NCI-H82 (cell line): ENCODE measurements around the gene MKRN2OS.
A peak's percentile ranks its signal among the peaks of the same experiment; 100 is the strongest.
"Not testable (repeated sequence)": the region's sequence is repeated elsewhere in the genome, so short reads cannot be mapped to it uniquely, and the experiment has no call there.

ENCODE experiments used
- DNase-seq: peaks from one replicate; lab custom pipeline; 2025; lab: John Stamatoyannopoulos, UW

Gene MKRN2OS

GRCh38 chr3:12561397-12561796 is 16.1 kb upstream of the MKRN2OS start:
- DNase-seq: no peak

- no peak for DNase-seq
These were observed 15.3 kb upstream of the MKRN2OS start for GRCh38 chr3:12560505-12561190.

- DNase-seq: peak; percentile 61
These were observed 14.2 kb upstream of the MKRN2OS start for GRCh38 chr3:12559520-12559919.

DNA sequence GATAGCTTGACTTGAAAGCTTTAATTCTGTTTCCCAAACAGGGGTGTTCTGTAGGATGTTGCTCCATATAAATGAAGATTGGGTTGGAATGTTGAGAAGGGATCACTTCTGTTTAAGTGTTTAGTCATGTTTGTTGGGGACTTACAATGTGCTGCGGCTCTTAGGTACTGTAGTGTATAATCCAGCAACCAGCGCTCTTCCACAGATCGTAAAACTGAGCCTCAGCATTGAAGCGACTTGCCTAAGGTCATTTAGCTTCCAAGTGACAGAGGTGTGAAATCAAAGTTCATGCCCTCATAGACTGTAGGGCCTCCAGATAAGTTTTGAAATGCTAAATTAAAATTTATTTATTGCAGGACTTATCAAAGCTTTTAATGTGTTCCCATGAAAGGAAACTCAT is 13.4 kb upstream of the MKRN2OS start:
- peak; percentile 43 for DNase-seq

GRCh38 chr3:12557473-12558100 is 12.3 kb upstream of the MKRN2OS start:
- DNase-seq: peak; percentile 17

GRCh38 chr3:12556690-12557472 is 11.6 kb upstream of the MKRN2OS start, which contains the start of gene MKRN2:
TSS of gene MKRN2 (plus strand) at chr3:12557087. CDS start at chr3:12557151, 64 bp downstream.
- peak; percentile 84 for DNase-seq

GRCh38 chr3:12556314-12556689 is 11.0 kb upstream of the MKRN2OS start:
- no peak for DNase-seq

GRCh38 chr3:12553921-12554391 is 8.7 kb upstream of the MKRN2OS start:
- DNase-seq: no peak

DNA sequence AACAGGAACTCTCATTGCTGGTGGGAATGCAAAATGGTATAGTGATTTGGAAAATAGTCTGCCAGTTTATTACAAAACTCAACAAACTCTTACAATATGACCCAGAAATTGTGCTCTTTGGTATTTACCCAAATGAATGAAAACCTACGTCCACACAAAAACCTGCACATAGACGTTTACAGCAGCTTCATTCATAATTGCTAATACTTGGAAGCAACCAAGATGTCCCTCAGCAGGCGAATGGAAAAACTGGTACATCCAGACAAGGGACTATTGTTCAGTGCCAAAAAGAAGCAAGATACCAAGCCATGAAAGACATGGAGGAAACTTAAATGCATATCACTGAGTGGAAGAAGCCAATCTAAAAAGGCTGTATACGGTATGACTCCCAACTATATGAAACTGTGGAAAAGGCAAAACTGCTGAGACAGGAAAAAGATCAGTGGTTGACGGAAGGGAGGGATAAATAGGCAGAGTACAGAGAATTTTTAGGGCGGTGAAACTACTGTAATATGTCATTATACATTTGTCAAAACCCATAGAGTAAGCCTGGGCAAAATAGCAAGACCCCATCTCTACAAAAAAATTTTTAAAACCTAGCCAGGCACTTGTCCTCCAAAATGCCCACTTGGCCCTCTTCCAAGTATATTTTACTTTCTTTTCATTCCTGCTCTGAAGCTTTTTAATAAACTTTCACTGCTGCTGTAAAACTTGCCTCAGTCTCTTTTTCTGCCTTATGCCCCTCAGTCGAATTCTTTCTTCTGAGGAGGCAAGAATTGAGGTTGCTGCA is 4.9 kb upstream of the MKRN2OS start:
- no peak for DNase-seq

- DNase-seq: no peak
These were observed 437 bp downstream of the MKRN2OS start for GRCh38 chr3:12544652-12545472.

DNA sequence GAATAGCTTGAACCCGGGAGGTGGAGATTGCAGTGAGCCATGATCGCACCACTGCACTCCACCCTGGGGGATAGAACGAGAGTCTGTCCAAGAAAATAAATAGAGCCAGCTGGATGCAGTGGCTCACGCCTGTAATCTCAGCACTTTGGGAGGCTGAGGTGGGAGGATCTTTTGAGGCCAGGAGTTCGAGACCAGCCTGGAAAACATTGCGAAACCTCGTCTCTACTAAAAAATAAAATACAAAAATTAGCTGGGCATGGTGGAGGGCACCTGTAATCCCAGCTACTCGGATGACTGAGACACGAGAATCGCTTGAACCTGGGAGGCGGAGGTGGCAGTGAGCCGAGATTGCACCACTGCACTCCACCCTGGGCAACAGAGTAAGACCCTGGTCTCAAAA is 1.8 kb downstream of the MKRN2OS start:
- not testable (repeated sequence) for DNase-seq

DNA sequence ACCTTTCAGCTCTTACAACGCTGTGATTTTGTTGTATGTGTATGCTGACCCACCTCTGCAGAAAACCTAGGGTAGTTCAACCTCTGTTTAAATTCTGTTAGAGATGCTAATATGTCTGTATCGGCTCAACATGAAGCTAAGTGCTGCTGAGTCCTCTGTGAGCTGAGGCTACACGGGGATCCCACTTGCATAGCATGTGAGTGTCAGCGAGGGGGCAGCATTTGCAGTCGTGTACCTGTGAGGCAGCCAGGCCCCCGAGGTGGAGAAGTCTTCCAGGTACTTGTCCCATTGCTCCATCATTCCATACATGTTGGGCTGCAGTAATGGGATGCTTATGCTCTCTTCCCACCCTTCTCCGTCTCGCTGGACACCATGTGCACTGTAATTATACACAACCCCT is 3.7 kb downstream of the MKRN2OS start:
- DNase-seq: peak; percentile 39

- DNase-seq: no peak
These were observed 8.9 kb downstream of the MKRN2OS start for GRCh38 chr3:12536423-12536822.

DNA sequence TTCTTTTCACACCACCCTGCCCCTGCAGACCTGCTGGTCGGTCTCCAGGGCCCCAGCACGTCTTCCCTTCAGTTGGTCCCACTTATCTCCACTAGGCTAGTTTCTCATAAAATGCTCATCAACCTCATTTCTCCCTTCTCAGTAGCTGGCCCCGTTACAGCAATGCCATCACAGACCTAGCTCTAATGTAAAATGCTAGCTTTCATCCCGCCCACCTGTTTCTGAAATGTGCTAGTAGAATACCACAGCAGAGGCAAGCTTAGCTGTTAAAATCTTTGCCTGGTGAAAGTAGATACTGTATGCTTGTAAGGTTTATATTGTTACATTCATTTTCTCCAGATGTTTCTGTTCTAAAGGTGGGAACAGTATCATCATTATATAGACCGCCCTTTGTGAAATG is 13.1 kb downstream of the MKRN2OS start:
- no peak for DNase-seq

GRCh38 chr3:12527757-12528143 is 17.5 kb downstream of the MKRN2OS start:
- no peak for DNase-seq

DNA sequence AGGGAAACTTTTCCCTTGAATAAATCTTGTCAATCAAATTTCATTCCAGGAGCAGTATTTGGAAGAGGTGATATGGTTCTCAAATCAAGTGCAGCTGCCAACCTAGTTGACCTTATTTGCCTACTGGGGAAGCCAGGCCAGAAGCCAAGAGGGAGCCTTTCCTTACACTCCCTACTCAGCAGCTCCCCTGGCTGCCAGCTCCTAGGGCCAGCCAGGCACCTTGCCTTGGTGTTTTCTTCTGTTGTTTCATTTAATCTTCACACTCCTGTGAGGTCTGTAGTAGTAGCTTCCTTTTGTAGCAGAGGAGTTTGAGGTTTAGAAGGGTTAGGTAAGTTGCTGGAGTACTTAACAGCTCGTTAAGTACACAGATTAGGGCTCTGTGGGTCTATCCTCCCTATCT is 22.6 kb downstream of the MKRN2OS start:
- DNase-seq: no peak

DNA sequence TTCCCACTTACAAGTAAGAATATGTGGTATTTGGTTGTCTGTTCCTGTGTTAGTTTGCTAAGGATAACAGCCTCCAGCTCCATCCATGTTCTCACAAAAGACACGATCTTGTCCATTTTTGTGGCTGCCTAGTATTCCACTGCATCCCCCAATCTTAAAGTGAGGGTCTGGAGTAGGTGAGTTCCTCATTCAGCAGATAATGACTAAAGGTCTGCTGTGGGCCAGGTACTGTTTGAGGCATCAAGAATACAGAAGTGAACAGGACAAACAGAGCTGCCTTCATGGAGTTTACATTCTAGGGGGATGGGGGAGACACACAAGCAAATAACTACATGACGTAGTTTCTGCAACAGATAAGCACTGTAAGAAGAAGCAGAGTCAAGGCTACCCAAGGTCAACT is 24.3 kb downstream of the MKRN2OS start:
- DNase-seq: no peak

GRCh38 chr3:12518261-12519028 is 26.9 kb downstream of the MKRN2OS start:
- no peak for DNase-seq

DNA sequence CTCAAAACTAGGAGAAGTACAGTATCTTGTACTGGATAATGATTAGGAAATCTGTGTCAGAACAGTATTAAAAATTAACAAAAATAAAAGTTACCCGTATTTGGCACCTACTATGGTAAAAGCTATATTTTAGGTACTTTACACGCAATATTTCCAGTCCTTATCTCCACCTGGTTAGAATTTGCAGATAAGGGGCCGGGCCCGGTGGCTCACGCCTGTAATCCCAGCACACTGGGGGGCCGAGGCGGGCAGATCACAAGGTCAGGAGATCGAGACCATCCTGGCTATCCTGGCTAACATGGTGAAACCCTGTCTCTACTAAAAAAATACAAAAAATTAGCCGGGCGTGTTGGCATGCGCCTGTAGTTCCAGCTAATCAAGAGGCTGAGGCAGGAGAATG is 28.4 kb downstream of the MKRN2OS start:
- DNase-seq: no peak

GRCh38 chr3:12515631-12516030 is 29.7 kb downstream of the MKRN2OS start:
- DNase-seq: no peak
